HEK293 (cell line): Measurements from ENCODE around the gene ELAVL4.

ENCODE experiments used
- CTCF ChIP-seq: fragments of 450-650 bp; formaldehyde crosslinking; IDR thresholded peaks from 2 replicates; pipeline ENCODE4 v1.5.1; 2016; ENCODE audit warnings: missing biosample characterization, missing genetic modification characterization
- GLI4 ChIP-seq: fragments of 450-650 bp; formaldehyde crosslinking; IDR thresholded peaks from 2 replicates; pipeline ENCODE4 v1.5.1; 2016; ENCODE audit warnings: missing biosample characterization, missing genetic modification characterization
- OSR2 ChIP-seq: fragments of 450-650 bp; formaldehyde crosslinking; IDR thresholded peaks from 2 replicates; pipeline ENCODE4 v1.5.1; 2016; ENCODE audit warnings: missing biosample characterization, missing genetic modification characterization
- REPIN1 ChIP-seq: fragments of 450-650 bp; formaldehyde crosslinking; IDR thresholded peaks from 2 replicates; pipeline ENCODE4 v1.5.1; 2017; ENCODE audit warnings: missing biosample characterization, missing genetic modification characterization, low read depth
- TCF7L2 ChIP-seq: IDR thresholded peaks from 2 replicates; pipeline ENCODE4 v1.6.1; 2011; ENCODE audit warnings: low read depth, mild to moderate bottlenecking, inconsistent platforms, low read length, moderate library complexity, borderline replicate concordance
- ZNF175 ChIP-seq: fragments of 450-650 bp; formaldehyde crosslinking; IDR thresholded peaks from 2 replicates; pipeline ENCODE4 v1.5.1; 2016; ENCODE audit warnings: missing biosample characterization, missing genetic modification characterization
- ZNF701 ChIP-seq: fragments of 450-650 bp; formaldehyde crosslinking; IDR thresholded peaks from 2 replicates; pipeline ENCODE4 v1.5.1; 2016; ENCODE audit warnings: missing biosample characterization, missing genetic modification characterization
- ZNF747 ChIP-seq: fragments of 450-650 bp; formaldehyde crosslinking; IDR thresholded peaks from 2 replicates; pipeline ENCODE4 v1.5.1; 2016; ENCODE audit warnings: missing biosample characterization, missing genetic modification characterization
- ZNF830 ChIP-seq: fragments of 450-650 bp; IDR thresholded peaks from 2 replicates; pipeline ENCODE4 v1.5.0; 2018; ENCODE audit warnings: missing biosample characterization, missing genetic modification characterization, low read depth, mild to moderate bottlenecking, moderate library complexity
- TF ChIP-seq, protein P1 (sequence below): fragments of 450-650 bp; formaldehyde crosslinking; conservative IDR thresholded peaks from 2 replicates; pipeline ENCODE4 v1.5.1; 2016; ENCODE audit warnings: low read depth, missing biosample characterization, missing genetic modification characterization
- TF ChIP-seq, protein P2 (sequence below): fragments of 450-650 bp; formaldehyde crosslinking; IDR thresholded peaks from 2 replicates; pipeline ENCODE4 v1.5.1; 2016; ENCODE audit warnings: missing biosample characterization, missing genetic modification characterization, borderline replicate concordance

DNA sequence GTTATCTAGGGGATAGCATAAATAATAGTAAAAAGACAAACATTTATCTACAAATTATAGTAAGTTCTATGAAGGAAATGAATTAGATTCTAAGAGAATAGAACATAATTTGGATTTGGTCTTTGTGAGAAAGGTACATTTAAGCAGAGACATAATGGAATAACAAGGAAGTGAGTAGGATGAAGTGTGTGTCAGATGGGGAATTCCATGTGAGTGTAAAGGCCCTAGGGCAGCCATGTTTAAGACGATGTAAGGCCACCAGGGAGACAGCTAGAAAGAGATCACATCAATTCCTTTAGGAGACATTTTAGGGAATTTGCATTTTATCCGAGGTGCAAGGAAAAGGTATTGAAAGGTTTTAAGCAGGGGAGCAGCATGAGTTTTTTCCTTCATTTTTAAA, 33.8 kb upstream of the ELAVL4 start:
- TF ChIP-seq, protein P1, sequence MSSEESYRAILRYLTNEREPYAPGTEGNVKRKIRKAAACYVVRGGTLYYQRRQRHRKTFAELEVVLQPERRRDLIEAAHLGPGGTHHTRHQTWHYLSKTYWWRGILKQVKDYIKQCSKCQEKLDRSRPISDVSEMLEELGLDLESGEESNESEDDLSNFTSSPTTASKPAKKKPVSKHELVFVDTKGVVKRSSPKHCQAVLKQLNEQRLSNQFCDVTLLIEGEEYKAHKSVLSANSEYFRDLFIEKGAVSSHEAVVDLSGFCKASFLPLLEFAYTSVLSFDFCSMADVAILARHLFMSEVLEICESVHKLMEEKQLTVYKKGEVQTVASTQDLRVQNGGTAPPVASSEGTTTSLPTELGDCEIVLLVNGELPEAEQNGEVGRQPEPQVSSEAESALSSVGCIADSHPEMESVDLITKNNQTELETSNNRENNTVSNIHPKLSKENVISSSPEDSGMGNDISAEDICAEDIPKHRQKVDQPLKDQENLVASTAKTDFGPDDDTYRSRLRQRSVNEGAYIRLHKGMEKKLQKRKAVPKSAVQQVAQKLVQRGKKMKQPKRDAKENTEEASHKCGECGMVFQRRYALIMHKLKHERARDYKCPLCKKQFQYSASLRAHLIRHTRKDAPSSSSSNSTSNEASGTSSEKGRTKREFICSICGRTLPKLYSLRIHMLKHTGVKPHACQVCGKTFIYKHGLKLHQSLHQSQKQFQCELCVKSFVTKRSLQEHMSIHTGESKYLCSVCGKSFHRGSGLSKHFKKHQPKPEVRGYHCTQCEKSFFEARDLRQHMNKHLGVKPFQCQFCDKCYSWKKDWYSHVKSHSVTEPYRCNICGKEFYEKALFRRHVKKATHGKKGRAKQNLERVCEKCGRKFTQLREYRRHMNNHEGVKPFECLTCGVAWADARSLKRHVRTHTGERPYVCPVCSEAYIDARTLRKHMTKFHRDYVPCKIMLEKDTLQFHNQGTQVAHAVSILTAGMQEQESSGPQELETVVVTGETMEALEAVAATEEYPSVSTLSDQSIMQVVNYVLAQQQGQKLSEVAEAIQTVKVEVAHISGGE (tag by site-specific recombination): no peak
- TF ChIP-seq ZNF747 (tag by site-specific recombination): no peak
- TF ChIP-seq ZNF175 (tag by site-specific recombination): no peak
- no peak for TF ChIP-seq REPIN1 (tag by site-specific recombination)
- no peak for TF ChIP-seq ZNF830 (tag by site-specific recombination)
- TF ChIP-seq OSR2: no peak
- no peak for TF ChIP-seq ZNF701 (tag by site-specific recombination)
- no peak for TF ChIP-seq CTCF
- TF ChIP-seq TCF7L2: no peak
- no peak for TF ChIP-seq GLI4 (tag by site-specific recombination)
- TF ChIP-seq, protein P2, sequence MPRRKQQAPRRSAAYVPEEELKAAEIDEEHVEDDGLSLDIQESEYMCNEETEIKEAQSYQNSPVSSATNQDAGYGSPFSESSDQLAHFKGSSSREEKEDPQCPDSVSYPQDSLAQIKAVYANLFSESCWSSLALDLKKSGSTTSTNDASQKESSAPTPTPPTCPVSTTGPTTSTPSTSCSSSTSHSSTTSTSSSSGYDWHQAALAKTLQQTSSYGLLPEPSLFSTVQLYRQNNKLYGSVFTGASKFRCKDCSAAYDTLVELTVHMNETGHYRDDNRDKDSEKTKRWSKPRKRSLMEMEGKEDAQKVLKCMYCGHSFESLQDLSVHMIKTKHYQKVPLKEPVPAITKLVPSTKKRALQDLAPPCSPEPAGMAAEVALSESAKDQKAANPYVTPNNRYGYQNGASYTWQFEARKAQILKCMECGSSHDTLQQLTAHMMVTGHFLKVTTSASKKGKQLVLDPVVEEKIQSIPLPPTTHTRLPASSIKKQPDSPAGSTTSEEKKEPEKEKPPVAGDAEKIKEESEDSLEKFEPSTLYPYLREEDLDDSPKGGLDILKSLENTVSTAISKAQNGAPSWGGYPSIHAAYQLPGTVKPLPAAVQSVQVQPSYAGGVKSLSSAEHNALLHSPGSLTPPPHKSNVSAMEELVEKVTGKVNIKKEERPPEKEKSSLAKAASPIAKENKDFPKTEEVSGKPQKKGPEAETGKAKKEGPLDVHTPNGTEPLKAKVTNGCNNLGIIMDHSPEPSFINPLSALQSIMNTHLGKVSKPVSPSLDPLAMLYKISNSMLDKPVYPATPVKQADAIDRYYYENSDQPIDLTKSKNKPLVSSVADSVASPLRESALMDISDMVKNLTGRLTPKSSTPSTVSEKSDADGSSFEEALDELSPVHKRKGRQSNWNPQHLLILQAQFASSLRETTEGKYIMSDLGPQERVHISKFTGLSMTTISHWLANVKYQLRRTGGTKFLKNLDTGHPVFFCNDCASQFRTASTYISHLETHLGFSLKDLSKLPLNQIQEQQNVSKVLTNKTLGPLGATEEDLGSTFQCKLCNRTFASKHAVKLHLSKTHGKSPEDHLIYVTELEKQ (tag by site-specific recombination): no peak
